Activated CD8-positive, alpha-beta T cell treated with anti-CD3 and anti-CD28 coated beads for 36 hours (primary cell): ENCODE data around the gene PVR. TPM values are rescaled to one million over a fixed set of nuclear protein-coding genes. Genes with fewer than 3 reads are reported as not detected.
"Not testable (repeated sequence)": the region's sequence is repeated elsewhere in the genome, so short reads cannot be mapped to it uniquely, and the experiment has no call there.

Experiments used
- ATAC-seq: fragments of 200-7000 bp; cut with Tn5 transposase; one replicate; pipeline ENCODE4 v1.10.0; 2021; ENCODE audit warnings: mild to moderate bottlenecking, moderate library complexity
- CTCF ChIA-PET: fragments of 350-600 bp; sonication (Branson Sonifier 250); formaldehyde crosslinking; loops from one replicate; lab custom pipeline; 2021; ENCODE audit warnings: antibody characterized with exemption; lab: Charles Lee
- POLR2A ChIA-PET: fragments of 350-600 bp; sonication (Branson Sonifier 250); formaldehyde crosslinking; loops from one replicate; lab custom pipeline; 2021; ENCODE audit warnings: antibody characterized with exemption; lab: Charles Lee
- DNase-seq: peaks from one replicate; pipeline ENCODE4 v3.0.0-alpha.2; 2020
- H3K27ac Mint-ChIP-seq: one replicate; pipeline ENCODE4 v1.8.0; 2021; ENCODE audit warnings: mild to moderate bottlenecking, mixed read lengths
- H3K27me3 Mint-ChIP-seq: one replicate; pipeline ENCODE4 v1.8.0; 2021; ENCODE audit warnings: mixed read lengths
- H3K36me3 Mint-ChIP-seq: one replicate; pipeline ENCODE4 v1.8.0; 2021; ENCODE audit warnings: low read depth, mixed read lengths
- H3K4me1 Mint-ChIP-seq: one replicate; pipeline ENCODE4 v1.8.0; 2021; ENCODE audit warnings: low read depth, mixed read lengths
- H3K4me3 Mint-ChIP-seq: one replicate; pipeline ENCODE4 v1.8.0; 2021; ENCODE audit warnings: mild to moderate bottlenecking, moderate library complexity, mixed read lengths
- H3K9me3 Mint-ChIP-seq: one replicate; pipeline ENCODE4 v1.8.0; 2021; ENCODE audit warnings: mixed read lengths
- CTCF ChIP-seq: fragments of 200-600 bp; IDR thresholded peaks from one replicate; pipeline ENCODE4 v1.8.0; 2022; ENCODE audit warnings: antibody characterized with exemption, mild to moderate bottlenecking
- intact Hi-C: fragments of 100-400 bp; cut with micrococcal nuclease; formaldehyde crosslinking; loops from one replicate; pipeline ENCODE4 v1.10.0; 2022
- total RNA-seq, 2 experiments: library from RNA; stranded (reverse); gene quantifications; one replicate each; pipeline ENCODE4 v1.2.3, GENCODE V29; 2021

Gene PVR
- total RNA-seq, 2 experiments from 2014 or later, result 7.4 to 8.3 TPM

- ChIA-PET POLR2A (no interaction called here), CTCF (interaction anchor here (1.0 to 1.5 kb wide), 2 partner anchors 34 to 51 kb away, joined by 3 to 7 read pairs; no protein-coding TSS in a partner anchor)
- H3K27ac Mint-ChIP-seq, result no peak overlapping the region
- no peak for TF ChIP-seq CTCF
- no peak for ATAC-seq
- no peaks in the 10 kb centered on the region for H3K9me3 Mint-ChIP-seq
- no peak overlapping the region for H3K4me3 Mint-ChIP-seq
- peaks cover 3% of the 10 kb centered on the region for H3K27me3 Mint-ChIP-seq
- intact Hi-C loops, result no loop called here
- DNase-seq, result no peak
- peaks cover 10% of the 10 kb centered on the region for H3K4me1 Mint-ChIP-seq
- no peaks in the 10 kb centered on the region for H3K36me3 Mint-ChIP-seq
These were observed 38.2 kb upstream of the PVR start for GRCh38 chr19:44605547-44605946.

GRCh38 chr19:44607049-44607448 lies 36.7 kb upstream of the PVR start:
- intact Hi-C loops, result no loop called here
- ChIA-PET CTCF (no interaction called here), POLR2A (interaction anchor here (1.1 kb wide), 1 partner anchor 18 kb away, joined by 3 read pairs; no protein-coding TSS in a partner anchor)
- no peak for TF ChIP-seq CTCF
- Mint-ChIP-seq H3K36me3 (no peaks in the 10 kb centered on the region), H3K9me3 (no peaks in the 10 kb centered on the region), H3K27me3 (peaks cover 3% of the 10 kb centered on the region), H3K27ac (no peak overlapping the region), H3K4me3 (no peak overlapping the region), H3K4me1 (peaks cover 10% of the 10 kb centered on the region)
- no peak for ATAC-seq
- DNase-seq, result no peak

- CTCF ChIA-PET, result interaction anchor here (0.6 kb wide), 1 partner anchor 31 kb away, joined by 3 read pairs; no protein-coding TSS in a partner anchor
These were observed 35.8 kb upstream of the PVR start for GRCh38 chr19:44607917-44608316.

GRCh38 chr19:44608391-44608821 lies 35.3 kb upstream of the PVR start:
- H3K4me3 Mint-ChIP-seq, result no peak overlapping the region
- TF ChIP-seq CTCF, result no peak
- H3K9me3 Mint-ChIP-seq, result no peaks in the 10 kb centered on the region
- no peak for ATAC-seq
- intact Hi-C loops, result no loop called here
- H3K4me1 Mint-ChIP-seq, result peaks cover 10% of the 10 kb centered on the region
- H3K27ac Mint-ChIP-seq, result no peak overlapping the region
- no peak for DNase-seq
- H3K27me3 Mint-ChIP-seq, result peaks cover 3% of the 10 kb centered on the region
- ChIA-PET CTCF (interaction anchor here (0.6 kb wide), 1 partner anchor 32 kb away, joined by 3 read pairs; no protein-coding TSS in a partner anchor), POLR2A (no interaction called here)
- H3K36me3 Mint-ChIP-seq, result no peaks in the 10 kb centered on the region

More at GRCh38 chr19:44607917-44608316, 35.8 kb upstream of the PVR start:
- DNase-seq (no peak), ATAC-seq (no peak)
- TF ChIP-seq CTCF, result no peak
- Mint-ChIP-seq H3K27ac (no peak overlapping the region), H3K9me3 (no peaks in the 10 kb centered on the region), H3K4me3 (no peak overlapping the region), H3K27me3 (peaks cover 3% of the 10 kb centered on the region), H3K4me1 (peaks cover 10% of the 10 kb centered on the region), H3K36me3 (no peaks in the 10 kb centered on the region)
- POLR2A ChIA-PET, result no interaction called here
- intact Hi-C loops, result no loop called here

- TF ChIP-seq CTCF, result no peak
- Mint-ChIP-seq H3K4me3 (no peak overlapping the region), H3K36me3 (no peaks in the 10 kb centered on the region), H3K4me1 (peaks cover 10% of the 10 kb centered on the region), H3K27me3 (peaks cover 3% of the 10 kb centered on the region), H3K27ac (no peak overlapping the region), H3K9me3 (no peaks in the 10 kb centered on the region)
- CTCF ChIA-PET, result no interaction called here
- POLR2A ChIA-PET, result interaction anchor here (0.7 kb wide), 1 partner anchor 556 kb away, joined by 3 read pairs; no protein-coding TSS in a partner anchor
- DNase-seq (no peak), ATAC-seq (no peak)
- intact Hi-C loops, result no loop called here
These were observed 34.5 kb upstream of the PVR start for GRCh38 chr19:44609219-44609618.

- H3K4me3 Mint-ChIP-seq, H3K9me3 Mint-ChIP-seq, DNase-seq, H3K27ac Mint-ChIP-seq, H3K36me3 Mint-ChIP-seq, H3K27me3 Mint-ChIP-seq, POLR2A ChIA-PET, intact Hi-C loops, ATAC-seq: not testable (repeated sequence)
- peaks cover 10% of the 10 kb centered on the region for H3K4me1 Mint-ChIP-seq
- CTCF ChIA-PET, result interaction anchor here (1.3 kb wide), 1 partner anchor 33 kb away, joined by 3 read pairs; no protein-coding TSS in a partner anchor
These were observed 33.2 kb upstream of the PVR start for GRCh38 chr19:44610497-44610896.
